ENCODE measurements around the gene PTDSS2. TPM values are rescaled to one million over a fixed set of nuclear protein-coding genes. Genes with fewer than 3 reads are reported as not detected.

The PTDSS2 gene
- polyA plus RNA-seq, 1 experiment, result 15.8 TPM

- Histone ChIP-seq H3K27me3 (ENCODE audit: control insufficient read depth, insufficient read depth, low read length) (no peaks in the 10 kb centered on the region), H3K27ac (ENCODE audit: low read depth, low read length) (peak overlapping the region; percentile 61), H3K9me3 (ENCODE audit: control insufficient read depth, insufficient read depth, low read length) (no peaks in the 10 kb centered on the region; the same call in 1 of the 2 replicates), H3K4me3 (ENCODE audit: low read depth, low read length) (peak overlapping the region; percentile 75)
- POLR2A ChIA-PET, result interaction anchor here (0.7 kb wide), 1 partner anchor 58 kb away, joined by 3 read pairs; no protein-coding TSS in a partner anchor
- no peak for DNase-seq (ENCODE audit: low read depth, low spot score)
- CTCF ChIA-PET, result interaction anchor here (3.6 kb wide), 1 partner anchor 11 kb away, joined by 33 read pairs; no protein-coding TSS in a partner anchor
- TF ChIP-seq CTCF (IDR thresholded peaks at IDR 0.05; ENCODE audit: low read depth, low read length), result no peak
These were observed 57.8 kb downstream of the PTDSS2 start for GRCh38 chr11:507727-508515.

GRCh38 chr11:508956-509355, 58.9 kb downstream of the PTDSS2 start:
- TF ChIP-seq CTCF (IDR thresholded peaks at IDR 0.05; ENCODE audit: low read depth, low read length), result no peak
- H3K27ac ChIP-seq (ENCODE audit: low read depth, low read length), result no peak overlapping the region
- no peaks in the 10 kb centered on the region for H3K27me3 ChIP-seq (ENCODE audit: control insufficient read depth, insufficient read depth, low read length)
- H3K9me3 ChIP-seq (ENCODE audit: control insufficient read depth, insufficient read depth, low read length), result no peaks in the 10 kb centered on the region; the same call in 1 of the 2 replicates
- ChIA-PET POLR2A (interaction anchor here (0.7 kb wide), 1 partner anchor 24 kb away, joined by 3 read pairs; no protein-coding TSS in a partner anchor), CTCF (interaction anchor here (0.6 to 3.6 kb wide), 3 partner anchors 10 to 69 kb away, joined by 3 to 33 read pairs (median 5); no protein-coding TSS in a partner anchor)
- H3K4me3 ChIP-seq (ENCODE audit: low read depth, low read length), result no peak overlapping the region
- no peak for DNase-seq (ENCODE audit: low read depth, low spot score)

- Histone ChIP-seq H3K9me3 (ENCODE audit: control insufficient read depth, insufficient read depth, low read length) (peaks cover 13% of the 10 kb centered on the region), H3K27me3 (ENCODE audit: control insufficient read depth, insufficient read depth, low read length) (no peaks in the 10 kb centered on the region), H3K4me3 (ENCODE audit: low read depth, low read length) (no peak overlapping the region), H3K27ac (ENCODE audit: low read depth, low read length) (no peak overlapping the region)
- POLR2A ChIA-PET, result no interaction called here
- CTCF ChIA-PET, result interaction anchor here (0.7 kb wide), 1 partner anchor 20 kb away, joined by 5 read pairs; no protein-coding TSS in a partner anchor
- no peak for TF ChIP-seq CTCF (IDR thresholded peaks at IDR 0.05; ENCODE audit: low read depth, low read length)
- DNase-seq (ENCODE audit: low read depth, low spot score), result no peak
These were observed 62.9 kb downstream of the PTDSS2 start for GRCh38 chr11:512761-513595.

DNA sequence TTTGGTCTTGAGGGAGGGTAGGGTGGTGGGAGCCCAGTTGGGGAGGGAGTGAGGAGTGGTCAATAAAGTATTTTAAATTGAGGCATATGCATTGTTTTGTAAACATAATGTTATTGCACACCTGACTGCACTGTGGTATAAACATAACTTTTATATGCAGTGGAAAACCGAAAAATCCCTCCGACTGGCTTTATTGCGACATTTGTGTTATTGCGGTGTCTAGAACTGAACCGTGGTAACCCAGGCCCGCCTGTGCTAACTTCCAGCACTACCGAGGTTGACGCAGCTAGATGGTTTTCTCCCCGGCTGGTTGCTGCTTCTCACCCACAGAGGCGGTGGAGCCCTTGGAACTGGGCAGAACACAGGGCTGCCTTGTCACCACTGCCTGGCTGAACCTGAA, 64.5 kb downstream of the PTDSS2 start:
- CTCF ChIA-PET, result no interaction called here
- H3K4me3 ChIP-seq (ENCODE audit: low read depth, low read length), result no peak overlapping the region
- DNase-seq (ENCODE audit: low read depth, low spot score), result no peak
- no peak overlapping the region for H3K27ac ChIP-seq (ENCODE audit: low read depth, low read length)
- H3K27me3 ChIP-seq (ENCODE audit: control insufficient read depth, insufficient read depth, low read length), result no peaks in the 10 kb centered on the region
- POLR2A ChIA-PET, result no interaction called here
- TF ChIP-seq CTCF (IDR thresholded peaks at IDR 0.05; ENCODE audit: low read depth, low read length), result no peak
- H3K9me3 ChIP-seq (ENCODE audit: control insufficient read depth, insufficient read depth, low read length), result peaks cover 19% of the 10 kb centered on the region
